Lower lobe of right lung (tissue), 2 donors: ENCODE data around the gene MCL1. TPM values are rescaled to one million over a fixed set of nuclear protein-coding genes. Genes with fewer than 3 reads are reported as not detected.
A peak's percentile ranks its signal among the peaks of the same experiment; 100 is the strongest.

ENCODE experiments used
- ATAC-seq, 2 donors: fragments of 200-7000 bp; cut with Tn5 transposase; one replicate each; pipeline ENCODE4 v1.9.1; 2020 to 2022; ENCODE audit warnings: mild to moderate bottlenecking in 2 of 2, moderate library complexity in 2 of 2
- DNase-seq: peaks from one replicate; pipeline ENCODE4 v3.0.0-alpha.2; 2020
- H3K27ac ChIP-seq: fragments of 200-600 bp; one replicate; pipeline ENCODE4 v1.8.0; 2022
- H3K27me3 ChIP-seq: fragments of 200-600 bp; one replicate; pipeline ENCODE4 v1.8.0; 2022; ENCODE audit warnings: low read depth
- H3K36me3 ChIP-seq: fragments of 200-600 bp; one replicate; pipeline ENCODE4 v1.8.0; 2022; ENCODE audit warnings: mild to moderate bottlenecking
- H3K4me1 ChIP-seq: fragments of 200-600 bp; one replicate; pipeline ENCODE4 v1.8.0; 2022
- H3K4me3 ChIP-seq: fragments of 200-600 bp; one replicate; pipeline ENCODE4 v1.8.0; 2022; ENCODE audit warnings: mild to moderate bottlenecking
- H3K9me3 ChIP-seq: fragments of 200-600 bp; one replicate; pipeline ENCODE4 v1.8.0; 2022
- intact Hi-C: fragments of 100-400 bp; cut with DNase I; formaldehyde crosslinking; loops from one replicate; pipeline ENCODE4 v1.11.0; 2022
- total RNA-seq: library from RNA; stranded (reverse); fragmentation: NEBNext Ultra II Directional; extraction: Animal tissue kit (Norgen Biotek cat#: 25700); gene quantifications from one replicate; pipeline ENCODE4 v1.2.1, GENCODE V29; 2021
- TF ChIP-seq, protein P1 (sequence below): fragments of 200-600 bp; IDR thresholded peaks from one replicate; pipeline ENCODE4 v1.8.0; 2022; ENCODE audit warnings: antibody characterized with exemption, mild to moderate bottlenecking
- donor health status: DM: no; HTN: yes; CAD: no; lungs with severe emphysema.

MCL1 gene
- total RNA-seq, 1 donor from 2014 or later = 387 TPM

DNA sequence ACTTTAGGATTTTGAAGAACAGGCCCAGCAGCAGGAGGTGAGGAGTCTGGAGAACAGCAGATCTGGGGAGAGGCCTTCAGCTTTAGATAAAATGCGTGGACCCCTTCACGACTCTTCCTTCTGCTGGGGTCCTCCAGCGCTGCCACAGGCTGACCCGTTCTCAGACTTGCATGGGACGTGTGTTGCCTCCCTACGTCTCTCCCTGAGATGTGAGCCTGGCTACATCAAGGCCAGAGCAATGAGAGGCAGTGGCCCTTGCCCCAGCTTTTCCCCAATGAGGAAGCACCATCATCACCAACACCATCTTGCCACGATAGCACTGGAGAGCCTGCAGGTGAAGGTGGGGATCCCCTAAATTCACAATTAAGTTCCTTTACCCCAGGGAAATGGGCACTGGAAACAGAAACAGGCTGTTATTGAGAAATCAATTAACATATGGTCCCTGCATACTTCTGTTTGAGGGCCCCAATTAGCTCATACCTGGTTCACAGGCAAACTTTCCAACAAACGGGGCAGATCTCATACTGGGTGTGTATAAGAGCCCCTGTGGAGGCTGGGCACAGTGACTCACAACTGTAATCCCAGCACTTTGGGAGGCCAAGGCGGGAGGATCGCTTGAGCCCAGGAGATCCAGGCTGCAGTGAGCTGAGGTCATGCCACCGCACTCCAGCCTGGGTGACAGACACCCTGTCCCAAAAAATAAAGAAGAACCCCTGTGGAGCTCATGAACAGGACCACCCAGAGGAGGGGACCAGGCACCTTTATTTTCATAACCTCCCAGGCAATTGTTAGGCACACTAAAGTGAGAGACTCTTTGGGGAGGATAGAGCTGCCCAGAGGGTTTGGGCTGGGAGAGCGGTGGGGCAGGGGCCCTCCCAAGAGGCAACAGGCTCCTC is 42.3 kb downstream of the MCL1 start:
- Histone ChIP-seq H3K27ac (no peak overlapping the region), H3K27me3 (no peaks in the 10 kb centered on the region), H3K4me3 (no peak overlapping the region), H3K9me3 (no peaks in the 10 kb centered on the region), H3K36me3 (no peaks in the 10 kb centered on the region), H3K4me1 (peaks cover 6% of the 10 kb centered on the region)
- intact Hi-C loops = no loop called here
- no peak for ATAC-seq
- TF ChIP-seq, protein P1, sequence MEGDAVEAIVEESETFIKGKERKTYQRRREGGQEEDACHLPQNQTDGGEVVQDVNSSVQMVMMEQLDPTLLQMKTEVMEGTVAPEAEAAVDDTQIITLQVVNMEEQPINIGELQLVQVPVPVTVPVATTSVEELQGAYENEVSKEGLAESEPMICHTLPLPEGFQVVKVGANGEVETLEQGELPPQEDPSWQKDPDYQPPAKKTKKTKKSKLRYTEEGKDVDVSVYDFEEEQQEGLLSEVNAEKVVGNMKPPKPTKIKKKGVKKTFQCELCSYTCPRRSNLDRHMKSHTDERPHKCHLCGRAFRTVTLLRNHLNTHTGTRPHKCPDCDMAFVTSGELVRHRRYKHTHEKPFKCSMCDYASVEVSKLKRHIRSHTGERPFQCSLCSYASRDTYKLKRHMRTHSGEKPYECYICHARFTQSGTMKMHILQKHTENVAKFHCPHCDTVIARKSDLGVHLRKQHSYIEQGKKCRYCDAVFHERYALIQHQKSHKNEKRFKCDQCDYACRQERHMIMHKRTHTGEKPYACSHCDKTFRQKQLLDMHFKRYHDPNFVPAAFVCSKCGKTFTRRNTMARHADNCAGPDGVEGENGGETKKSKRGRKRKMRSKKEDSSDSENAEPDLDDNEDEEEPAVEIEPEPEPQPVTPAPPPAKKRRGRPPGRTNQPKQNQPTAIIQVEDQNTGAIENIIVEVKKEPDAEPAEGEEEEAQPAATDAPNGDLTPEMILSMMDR = no peak
- no peak for DNase-seq

DNA sequence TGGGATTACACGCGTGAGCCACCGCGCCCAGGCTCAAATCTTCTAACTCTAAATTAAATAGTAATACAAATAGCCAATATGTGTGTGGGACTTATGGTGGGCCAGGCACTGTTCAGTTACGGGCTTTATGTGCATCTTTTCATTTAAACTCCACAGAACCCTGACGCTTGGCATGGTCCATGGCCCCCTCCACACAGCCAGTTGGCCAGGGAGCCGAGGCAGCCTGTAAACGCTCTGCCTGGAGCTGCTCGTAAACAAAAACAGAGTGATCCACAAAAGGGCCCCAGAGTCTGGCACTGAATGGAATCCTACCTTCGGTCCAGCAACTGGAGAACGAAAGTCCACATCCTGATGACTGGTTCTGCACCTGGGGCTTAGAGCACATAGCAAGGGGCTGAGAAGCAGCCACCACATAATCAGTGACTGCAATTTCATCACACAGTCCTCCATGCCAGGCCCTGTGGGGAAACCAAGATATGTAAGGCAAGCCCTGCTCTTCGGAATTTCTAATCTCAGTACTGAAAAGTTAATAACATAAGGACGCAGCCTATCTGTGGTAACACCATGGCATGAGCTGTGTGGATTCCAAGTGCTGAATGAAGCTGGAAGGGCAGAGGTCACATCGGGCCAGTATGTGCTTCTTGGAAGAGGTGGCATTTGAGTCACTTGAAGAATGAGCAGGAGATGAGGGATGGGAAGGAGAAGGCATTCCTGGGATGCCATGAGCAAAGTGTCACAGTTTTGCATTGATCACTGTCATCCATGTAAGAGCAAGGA is 43.7 kb downstream of the MCL1 start:
- DNase-seq = no peak
- Histone ChIP-seq H3K27me3 (no peaks in the 10 kb centered on the region), H3K27ac (no peak overlapping the region), H3K36me3 (no peaks in the 10 kb centered on the region), H3K4me1 (peaks cover 6% of the 10 kb centered on the region), H3K4me3 (no peak overlapping the region), H3K9me3 (no peaks in the 10 kb centered on the region)
- intact Hi-C loops = no loop called here
- TF ChIP-seq, protein P1 = no peak
- ATAC-seq = no peak

DNA sequence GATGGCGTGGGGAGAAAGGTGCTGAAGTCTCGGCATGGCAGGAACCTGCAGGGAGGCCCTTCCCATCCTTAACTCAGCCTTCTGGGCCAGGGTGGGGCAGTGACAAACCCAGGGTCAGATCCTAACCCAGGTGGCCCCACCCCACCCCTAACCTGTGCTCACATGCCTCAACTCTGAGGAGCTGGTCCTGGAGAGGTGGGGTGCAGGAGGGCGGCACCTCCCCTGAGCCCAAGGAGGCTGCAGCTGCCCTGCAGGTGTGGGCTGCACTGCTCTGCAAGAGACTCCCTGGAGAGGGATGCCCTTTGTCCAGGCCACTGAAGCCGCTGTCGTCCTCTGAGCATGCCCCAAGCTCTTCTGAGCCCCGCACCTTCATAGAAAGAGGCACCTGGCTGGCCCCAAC is 45.4 kb downstream of the MCL1 start:
- intact Hi-C loops = no loop called here
- H3K4me3 ChIP-seq = no peak overlapping the region
- no peaks in the 10 kb centered on the region for H3K9me3 ChIP-seq
- H3K27me3 ChIP-seq = no peaks in the 10 kb centered on the region
- ATAC-seq (no peak), DNase-seq (no peak)
- no peaks in the 10 kb centered on the region for H3K36me3 ChIP-seq
- TF ChIP-seq, protein P1 = no peak
- no peak overlapping the region for H3K27ac ChIP-seq
- H3K4me1 ChIP-seq = peaks cover 6% of the 10 kb centered on the region

DNA sequence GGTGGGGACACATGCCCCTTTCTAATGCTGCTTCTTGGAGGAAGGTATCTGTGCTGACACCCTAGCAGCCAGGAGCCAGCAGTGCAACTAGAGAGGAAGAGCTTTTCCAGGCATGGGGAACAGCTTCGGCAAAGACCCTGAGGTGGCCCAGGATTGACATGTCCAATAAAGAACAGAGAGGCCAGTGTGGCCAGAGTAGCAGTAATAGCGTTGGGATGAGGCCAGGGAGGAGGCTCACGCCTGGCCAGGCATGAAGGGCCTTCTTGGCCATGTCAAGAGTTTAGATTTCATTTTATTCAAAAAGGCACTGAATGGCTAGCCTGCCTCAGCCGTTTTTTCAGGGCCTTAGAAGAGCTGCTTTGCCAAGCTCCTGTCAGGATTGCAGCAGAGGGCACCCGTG is 46.5 kb downstream of the MCL1 start:
- peaks cover 6% of the 10 kb centered on the region for H3K4me1 ChIP-seq
- no peaks in the 10 kb centered on the region for H3K36me3 ChIP-seq
- no peaks in the 10 kb centered on the region for H3K27me3 ChIP-seq
- H3K9me3 ChIP-seq = no peaks in the 10 kb centered on the region
- no peak for DNase-seq
- ATAC-seq = no peak
- TF ChIP-seq, protein P1 = peak; percentile 26
- H3K27ac ChIP-seq = no peak overlapping the region
- no peak overlapping the region for H3K4me3 ChIP-seq
- intact Hi-C loops = no loop called here

DNA sequence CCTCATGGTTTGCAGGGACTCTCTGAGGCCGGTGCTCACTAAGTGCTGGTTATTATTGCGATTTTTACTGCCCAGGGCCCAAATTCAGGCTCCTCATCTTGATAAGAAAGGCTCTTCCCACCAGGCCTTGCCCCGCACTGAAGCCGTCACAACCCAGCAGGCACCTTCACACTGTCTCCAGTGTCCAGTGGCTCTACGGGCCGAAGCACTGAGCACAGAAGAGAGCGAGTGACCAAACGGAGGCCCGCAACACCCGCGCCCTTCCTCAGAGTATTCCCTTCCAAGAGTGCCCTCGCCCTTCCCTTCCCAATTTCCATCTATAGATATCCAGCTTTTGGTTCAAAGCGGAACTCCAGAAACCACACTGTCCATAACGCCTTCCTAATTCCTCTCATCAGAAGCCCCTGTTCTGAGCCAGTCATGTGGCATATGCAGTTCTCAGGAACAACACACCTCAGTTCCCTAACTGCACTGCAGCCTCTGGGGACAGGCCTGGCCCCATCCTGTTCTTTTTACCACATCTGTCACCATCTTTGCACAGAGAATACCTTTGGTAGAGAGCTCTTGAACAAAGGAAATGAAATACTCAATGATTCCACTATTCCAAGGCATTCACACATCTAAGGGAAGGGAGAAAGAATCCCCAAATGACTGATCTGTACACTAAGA is 48.8 kb downstream of the MCL1 start:
- TF ChIP-seq, protein P1 = no peak
- Histone ChIP-seq H3K27ac (no peak overlapping the region), H3K9me3 (no peaks in the 10 kb centered on the region), H3K27me3 (no peaks in the 10 kb centered on the region), H3K4me3 (no peak overlapping the region), H3K4me1 (peaks cover 6% of the 10 kb centered on the region), H3K36me3 (no peaks in the 10 kb centered on the region)
- intact Hi-C loops = no loop called here
- DNase-seq (no peak), ATAC-seq (no peak)
